CD4-positive, alpha-beta T cell treated with Interferon alpha-2 for 1 hour (primary cell): ENCODE results near the gene SLC16A12.
"Not testable (repeated sequence)": the region's sequence is repeated elsewhere in the genome, so short reads cannot be mapped to it uniquely, and the experiment has no call there.

Source experiments
- DNase-seq, 2 donors: peaks; one replicate each; pipeline ENCODE4 v3.0.0-alpha.2; 2020 to 2022

SLC16A12 gene

DNA sequence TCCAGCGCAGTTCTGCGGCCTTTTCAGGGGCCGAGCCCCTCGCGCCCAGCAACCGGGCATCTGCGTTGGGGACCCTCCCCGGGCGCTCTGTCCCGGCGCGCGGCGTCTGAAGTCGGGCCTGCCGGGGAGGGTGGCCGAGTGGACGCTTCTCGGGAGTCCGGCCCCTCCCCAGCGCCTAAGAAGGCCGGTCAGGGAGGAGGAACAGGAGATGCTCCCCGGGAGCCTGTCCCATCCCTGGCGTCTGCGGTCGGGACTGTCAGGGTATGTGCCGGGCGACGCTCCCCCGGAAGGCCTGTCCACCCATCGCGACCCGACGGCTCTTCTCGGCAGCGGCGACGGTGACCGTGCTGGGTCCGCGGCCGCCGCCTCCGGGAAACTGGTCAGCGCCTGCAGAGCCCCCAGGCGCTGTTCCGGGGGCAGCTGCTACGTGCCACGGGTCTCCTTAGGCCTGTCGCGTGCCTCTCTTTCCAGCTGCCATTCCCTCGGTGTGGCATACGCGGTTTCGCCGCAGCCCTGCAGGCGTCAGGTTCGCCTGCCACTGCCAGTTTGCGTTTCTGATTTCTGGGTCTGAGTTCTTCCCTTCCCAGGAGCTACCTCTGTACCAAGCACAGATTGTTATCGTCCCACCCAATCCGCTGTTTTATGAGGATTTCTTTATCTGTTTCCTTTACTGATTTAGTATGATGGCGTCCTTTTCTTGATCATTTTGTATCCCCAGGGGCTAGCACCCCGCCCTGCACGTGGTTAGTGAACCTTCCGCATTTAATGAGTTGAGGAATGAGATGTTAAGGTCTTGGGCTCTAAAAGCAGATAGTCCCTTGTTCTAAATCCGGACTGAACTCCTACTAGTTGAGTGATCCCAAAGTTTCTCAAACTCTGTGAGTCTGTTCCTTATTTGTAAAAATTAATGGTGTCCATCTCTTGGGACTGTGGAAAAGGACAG is 120.2 kb downstream of the SLC16A12 start:
- peak; percentile 68 to 80 for DNase-seq

DNA sequence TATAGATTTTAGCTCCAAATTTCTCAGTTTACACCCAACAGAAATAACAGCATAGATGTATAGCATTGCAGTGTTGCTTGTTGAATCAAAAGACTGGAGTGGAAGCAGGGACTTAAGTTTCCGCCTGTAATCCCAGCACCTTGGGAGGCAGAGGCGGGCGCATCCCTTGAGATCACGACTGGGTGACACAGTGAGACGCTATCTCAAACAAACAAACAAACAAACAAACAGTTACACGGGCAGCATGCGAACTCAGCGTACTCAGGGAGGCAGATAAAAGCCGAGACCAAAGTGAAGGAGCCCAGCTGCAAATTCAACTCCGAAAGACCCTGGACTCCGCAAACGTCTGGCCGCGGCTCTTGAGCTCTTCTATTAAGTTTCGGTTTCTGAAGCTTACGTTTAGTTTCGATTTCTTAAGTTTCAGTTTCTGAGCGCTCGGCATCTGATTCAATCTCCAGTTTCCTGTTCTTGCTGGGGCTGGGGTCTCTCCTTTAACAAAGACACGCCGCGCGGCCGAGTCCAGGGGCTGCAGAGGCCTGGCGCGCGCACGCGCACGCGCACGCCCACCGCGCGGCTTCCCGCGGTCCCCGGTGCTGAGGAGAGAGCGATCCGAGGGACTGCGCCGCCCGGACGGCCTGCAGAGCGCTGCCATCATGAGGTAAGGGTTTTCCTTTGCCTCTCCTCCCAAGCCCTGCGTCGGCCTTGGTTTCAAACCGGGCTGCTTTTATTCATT is 121.1 kb downstream of the SLC16A12 start, which contains the start of gene IFIT5:
Gene IFIT5 (plus strand): TSS at position 423 of the 733 bp plus-strand sequence. CDS start 231 bp downstream, at position 654.
- peak; percentile 86 to 94 for DNase-seq

DNA sequence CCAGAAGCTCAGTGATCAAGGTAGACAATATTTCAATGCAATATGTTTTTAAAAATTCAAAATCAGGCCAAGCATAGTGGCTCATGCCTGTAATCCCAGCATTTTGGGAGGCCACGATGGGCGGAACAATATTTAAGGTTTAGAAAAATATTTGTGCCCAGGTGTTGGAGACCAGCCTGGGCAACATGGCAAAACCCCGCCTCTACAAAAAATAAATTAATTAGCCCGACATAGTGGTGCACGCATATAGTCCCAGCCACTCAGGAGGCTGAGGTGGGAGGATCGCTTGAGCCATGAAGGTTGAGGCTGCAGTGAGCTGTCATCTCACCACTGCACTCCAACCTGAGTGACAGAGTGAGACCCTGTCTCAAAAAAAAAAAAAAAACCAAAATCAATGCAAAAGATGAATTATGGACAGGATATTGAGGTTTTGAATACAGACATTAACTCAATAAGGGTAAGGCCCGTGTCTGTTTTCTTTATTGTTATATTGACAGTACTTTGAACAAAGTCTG is 121.9 kb downstream of the SLC16A12 start:
- DNase-seq, result peak in 1 of 2 donors; percentile 44

- DNase-seq, result peak; percentile 68 to 74
Observed at GRCh38 chr10:89412276-89412675, 123.1 kb downstream of the SLC16A12 start.

GRCh38 chr10:89411135-89411534 is 124.3 kb downstream of the SLC16A12 start:
- not testable (repeated sequence) for DNase-seq

GRCh38 chr10:89410551-89410950 is 124.8 kb downstream of the SLC16A12 start:
- DNase-seq, result not testable (repeated sequence)

- not testable (repeated sequence) for DNase-seq
Observed at GRCh38 chr10:89409282-89409681, 126.1 kb downstream of the SLC16A12 start.

GRCh38 chr10:89407792-89408191 is 127.6 kb downstream of the SLC16A12 start:
- DNase-seq, result not testable (repeated sequence)

DNA sequence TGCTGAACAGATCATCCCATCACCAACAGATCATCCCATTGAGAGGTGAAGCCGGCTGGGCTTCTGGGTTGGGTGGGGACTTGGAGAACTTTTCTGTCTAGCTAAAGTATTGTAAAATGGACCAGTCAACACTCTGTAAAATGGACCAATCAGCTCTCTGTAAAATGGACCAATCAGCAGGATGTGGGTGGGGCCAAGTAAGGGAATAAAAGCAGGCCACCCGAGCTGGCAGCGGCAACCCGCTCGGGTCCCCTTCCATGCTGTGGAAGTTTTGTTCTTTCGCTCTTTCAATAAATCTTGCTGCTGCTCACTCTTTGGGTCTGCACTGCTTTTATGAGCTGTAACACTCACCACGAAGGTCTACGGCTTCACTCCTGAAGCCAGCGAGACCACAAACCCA is 129.2 kb downstream of the SLC16A12 start:
- not testable (repeated sequence) for DNase-seq

GRCh38 chr10:89404104-89405047 is 131.0 kb downstream of the SLC16A12 start:
- DNase-seq, result no peak

DNA sequence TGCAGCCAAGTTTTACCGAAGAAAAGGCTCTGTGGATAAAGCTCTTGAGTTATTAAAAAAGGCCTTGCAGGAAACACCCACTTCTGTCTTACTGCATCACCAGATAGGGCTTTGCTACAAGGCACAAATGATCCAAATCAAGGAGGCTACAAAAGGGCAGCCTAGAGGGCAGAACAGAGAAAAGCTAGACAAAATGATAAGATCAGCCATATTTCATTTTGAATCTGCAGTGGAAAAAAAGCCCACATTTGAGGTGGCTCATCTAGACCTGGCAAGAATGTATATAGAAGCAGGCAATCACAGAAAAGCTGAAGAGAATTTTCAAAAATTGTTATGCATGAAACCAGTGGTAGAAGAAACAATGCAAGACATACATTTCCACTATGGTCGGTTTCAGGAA is 132.4 kb downstream of the SLC16A12 start:
- no peak for DNase-seq

GRCh38 chr10:89399956-89400355 is 135.4 kb downstream of the SLC16A12 start:
- DNase-seq, result no peak

DNA sequence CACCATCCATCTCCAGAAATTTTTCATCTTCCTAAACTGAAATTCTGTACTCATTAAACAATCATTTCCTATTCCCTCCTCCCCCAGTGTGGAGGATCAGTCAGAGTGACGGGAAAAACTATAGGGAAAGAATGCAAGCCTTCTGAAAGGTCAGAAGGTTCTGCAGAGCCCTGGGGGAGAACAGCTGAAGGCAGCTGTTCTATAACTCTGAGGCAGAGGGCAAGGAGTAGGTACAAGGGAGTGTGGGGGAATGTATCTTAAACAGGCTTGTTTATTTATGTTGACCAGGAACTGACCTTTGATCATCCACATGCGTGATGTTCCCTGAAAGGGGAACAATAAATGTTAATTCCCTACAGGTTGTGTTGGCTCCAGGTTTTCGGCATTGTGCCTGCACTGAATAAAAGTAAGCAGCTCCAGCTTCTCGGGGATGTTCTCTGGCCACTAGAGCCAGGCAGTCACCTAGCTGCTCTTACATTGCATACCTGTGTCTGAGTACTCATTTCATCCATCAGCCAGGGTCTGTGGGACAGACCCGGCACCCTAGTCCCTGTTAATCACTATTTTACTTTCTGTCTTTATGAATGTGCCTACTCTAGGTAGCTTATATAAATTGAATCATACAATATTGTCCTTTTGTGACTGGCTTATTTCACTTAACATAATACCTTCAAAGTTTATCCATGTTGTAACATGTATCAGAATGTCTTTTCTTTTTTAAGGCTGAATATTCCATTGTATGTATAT is 137.2 kb downstream of the SLC16A12 start:
- DNase-seq, result no peak

- no peak for DNase-seq
Observed at GRCh38 chr10:89395141-89395540, 140.3 kb downstream of the SLC16A12 start.

GRCh38 chr10:89393898-89394297 is 141.5 kb downstream of the SLC16A12 start:
- no peak for DNase-seq

DNA sequence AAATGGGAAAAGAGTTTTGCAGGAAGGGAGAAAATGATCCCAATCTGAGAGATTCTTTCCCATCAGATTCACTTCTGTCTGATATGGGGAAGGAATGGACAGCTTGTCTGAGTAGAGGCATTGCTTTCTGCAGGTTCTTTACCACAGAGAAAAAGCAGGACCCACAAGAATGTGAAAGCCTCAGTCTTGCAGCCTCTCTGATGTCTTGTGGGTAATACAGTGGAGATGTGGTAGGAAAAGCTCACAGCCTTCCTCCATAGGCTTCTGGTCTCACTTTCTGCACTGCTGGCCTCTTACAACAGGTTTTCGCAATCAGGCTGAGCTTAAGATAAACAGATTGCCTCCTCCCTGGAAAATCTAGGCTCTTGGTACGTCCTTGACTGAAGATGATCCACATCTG is 142.4 kb downstream of the SLC16A12 start:
- DNase-seq, result peak; percentile 25 to 54

DNA sequence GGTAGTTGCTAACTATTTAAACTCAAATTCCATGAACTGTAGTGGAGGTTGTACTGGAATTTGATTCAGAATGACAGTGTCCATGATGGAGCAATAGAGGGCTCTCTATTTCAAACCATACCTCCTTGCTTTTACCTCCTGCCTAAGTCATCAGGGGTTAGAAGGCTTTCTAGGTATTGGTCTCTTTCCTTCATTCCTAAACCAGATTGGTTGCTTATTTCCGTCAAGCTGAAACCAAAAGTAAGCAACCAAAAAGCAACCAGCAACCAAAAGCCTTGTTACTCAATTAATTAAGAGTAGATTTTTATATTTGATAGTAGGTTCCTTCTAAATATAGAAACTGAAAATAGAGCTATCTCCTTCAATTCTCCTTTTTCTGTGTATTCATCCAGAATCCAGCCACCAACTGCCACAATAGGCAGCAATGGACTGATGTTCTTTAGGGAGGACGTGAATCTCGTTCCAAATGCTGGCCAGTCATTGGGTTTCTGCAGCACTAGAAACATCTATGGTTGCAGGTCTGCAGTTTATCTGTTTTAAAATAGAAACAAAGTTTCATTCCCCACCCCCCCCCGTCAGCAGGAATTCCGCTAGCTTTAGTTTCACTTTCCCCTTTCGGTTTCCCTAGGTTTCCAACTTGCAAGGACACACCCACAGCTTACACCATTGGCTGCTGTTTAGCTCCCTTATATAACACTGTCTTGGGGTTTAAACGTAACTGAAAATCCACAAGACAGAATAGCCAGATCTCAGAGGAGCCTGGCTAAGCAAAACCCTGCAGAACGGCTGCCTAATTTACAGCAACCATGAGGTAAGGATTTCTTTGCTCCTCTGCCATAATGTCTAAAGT is 143.3 kb downstream of the SLC16A12 start, which contains the start of gene IFIT1:
Gene IFIT1 (plus strand): TSS at position 717 of the 850 bp plus-strand sequence. CDS start 90 bp downstream, at position 807.
- DNase-seq, result peak; percentile 79 to 94

GRCh38 chr10:89391226-89391576 is 144.2 kb downstream of the SLC16A12 start:
- not testable (repeated sequence) for DNase-seq

GRCh38 chr10:89390476-89391225 is 144.7 kb downstream of the SLC16A12 start:
- DNase-seq, result no peak

- DNase-seq, result peak in 1 of 2 donors; percentile 54
Observed at GRCh38 chr10:89389254-89389653, 146.1 kb downstream of the SLC16A12 start.
